Measurements from ENCODE around the gene MMP10.

GRCh38 chr11:102810950-102811660 lies 30.7 kb upstream of the MMP10 start:
- TF ChIP-seq CTCF (IDR thresholded peaks at IDR 0.05) (peak; percentile 75), ZFX (IDR thresholded peaks at IDR 0.05; ENCODE audit: borderline replicate concordance) (no peak)

Data from 22Rv1 (cell line).